ENCODE measurements around the gene BTBD9.

The BTBD9 gene

GRCh38 chr6:38599966-38600550, 39.7 kb downstream of the BTBD9 start:
- in situ Hi-C loops (cut with MboI; ENCODE audit: low sequenced_read_pairs), result no loop called here

- in situ Hi-C loops (cut with MboI; ENCODE audit: low sequenced_read_pairs), result no loop called here
Measured at GRCh38 chr6:38599261-38599660, 40.5 kb downstream of the BTBD9 start.

- in situ Hi-C loops (cut with MboI; ENCODE audit: low sequenced_read_pairs), result no loop called here
Measured at GRCh38 chr6:38593998-38594665, 45.6 kb downstream of the BTBD9 start.

GRCh38 chr6:38593409-38593808, 46.3 kb downstream of the BTBD9 start:
- in situ Hi-C loops (cut with MboI; ENCODE audit: low sequenced_read_pairs), result no loop called here

- in situ Hi-C loops (cut with MboI; ENCODE audit: low sequenced_read_pairs), result no loop called here
Measured at GRCh38 chr6:38591439-38591838, 48.3 kb downstream of the BTBD9 start.

- in situ Hi-C loops (cut with MboI; ENCODE audit: low sequenced_read_pairs), result no loop called here
Measured at GRCh38 chr6:38589367-38589720, 50.4 kb downstream of the BTBD9 start.

GRCh38 chr6:38588631-38589366, 50.9 kb downstream of the BTBD9 start:
- in situ Hi-C loops (cut with MboI; ENCODE audit: low sequenced_read_pairs), result no loop called here

- in situ Hi-C loops (cut with MboI; ENCODE audit: low sequenced_read_pairs), result no loop called here
Measured at GRCh38 chr6:38587766-38588362, 51.9 kb downstream of the BTBD9 start.

GRCh38 chr6:38586992-38587391, 52.7 kb downstream of the BTBD9 start:
- in situ Hi-C loops (cut with MboI; ENCODE audit: low sequenced_read_pairs), result no loop called here

- in situ Hi-C loops (cut with MboI; ENCODE audit: low sequenced_read_pairs), result no loop called here
Measured at GRCh38 chr6:38584731-38585130, 55.0 kb downstream of the BTBD9 start.

GRCh38 chr6:38583523-38583922, 56.2 kb downstream of the BTBD9 start:
- in situ Hi-C loops (cut with MboI; ENCODE audit: low sequenced_read_pairs), result no loop called here

GRCh38 chr6:38580030-38580429, 59.7 kb downstream of the BTBD9 start:
- in situ Hi-C loops (cut with MboI; ENCODE audit: low sequenced_read_pairs), result no loop called here

GRCh38 chr6:38579010-38579628, 60.6 kb downstream of the BTBD9 start:
- in situ Hi-C loops (cut with MboI; ENCODE audit: low sequenced_read_pairs), result no loop called here

GRCh38 chr6:38578075-38578474, 61.7 kb downstream of the BTBD9 start:
- in situ Hi-C loops (cut with MboI; ENCODE audit: low sequenced_read_pairs), result no loop called here

- in situ Hi-C loops (cut with MboI; ENCODE audit: low sequenced_read_pairs), result no loop called here
Measured at GRCh38 chr6:38577492-38577891, 62.2 kb downstream of the BTBD9 start.

- in situ Hi-C loops (cut with MboI; ENCODE audit: low sequenced_read_pairs), result no loop called here
Measured at GRCh38 chr6:38573801-38574395, 65.8 kb downstream of the BTBD9 start.

GRCh38 chr6:38572186-38572813, 67.4 kb downstream of the BTBD9 start:
- in situ Hi-C loops (cut with MboI; ENCODE audit: low sequenced_read_pairs), result no loop called here

- in situ Hi-C loops (cut with MboI; ENCODE audit: low sequenced_read_pairs), result no loop called here
Measured at GRCh38 chr6:38571721-38572120, 68.0 kb downstream of the BTBD9 start.

- in situ Hi-C loops (cut with MboI; ENCODE audit: low sequenced_read_pairs), result no loop called here
Measured at GRCh38 chr6:38570750-38571149, 69.0 kb downstream of the BTBD9 start.

- in situ Hi-C loops (cut with MboI; ENCODE audit: low sequenced_read_pairs), result no loop called here
Measured at GRCh38 chr6:38567436-38567835, 72.3 kb downstream of the BTBD9 start.

Data from HL-60/S4 treated with phorbol 12-myristate 13-acetate at 8.2 ng/mL for 4 days and 3 days (cell line).